K562 (cell line): ENCODE results near the gene CTDSP1. TPM values are rescaled to one million over a fixed set of nuclear protein-coding genes. Genes with fewer than 3 reads are reported as not detected.

Experiments used
- CBX3 ChIP-seq, 2 experiments: IDR thresholded peaks; 1 replicate in 1 of 2; 2 replicates in 1 of 2; pipeline ENCODE4 v1.6.1; 2012; ENCODE audit warnings: inconsistent platforms in 2 of 2, low read length in 2 of 2, borderline replicate concordance in 1 of 2, control low read depth in 1 of 2
- CHAMP1 ChIP-seq: fragments of 450-650 bp; IDR thresholded peaks from 2 replicates; pipeline ENCODE4 v1.6.1; 2016; ENCODE audit warnings: mild to moderate bottlenecking
- COPS2 ChIP-seq: fragments of 450-650 bp; conservative IDR thresholded peaks from 2 replicates; pipeline ENCODE4 v1.6.1; 2016; ENCODE audit warnings: mild to moderate bottlenecking, moderate library complexity
- CREBBP ChIP-seq: IDR thresholded peaks from one replicate; pipeline ENCODE4 v1.6.1; 2012; ENCODE audit warnings: low read depth, mild to moderate bottlenecking, control low read depth, inconsistent platforms, low read length
- MAFG ChIP-seq: fragments of 450-650 bp; conservative IDR thresholded peaks from 2 replicates; pipeline ENCODE4 v1.6.1; 2016; ENCODE audit warnings: missing genetic modification characterization, missing compliant biosample characterization
- PCBP2 ChIP-seq: fragments of 200-400 bp; formaldehyde crosslinking; IDR thresholded peaks from 2 replicates; pipeline ENCODE4 v1.6.1; 2018; ENCODE audit warnings: low read length, low read depth, mild to moderate bottlenecking, moderate library complexity; ENCODE audit not compliant: poor library complexity, severe bottlenecking
- PHTF2 ChIP-seq: fragments of 250-450 bp; sonication (Bioruptor Pico); IDR thresholded peaks from 2 replicates; pipeline ENCODE4 v1.5.0; 2021; ENCODE audit warnings: mild to moderate bottlenecking
- POLR3G ChIP-seq: IDR thresholded peaks from 2 replicates; pipeline ENCODE4 v1.6.1; 2011; ENCODE audit not compliant: insufficient read length, insufficient replicate concordance; ENCODE audit errors: extremely low read depth
- RCOR1 ChIP-seq, 2 experiments: IDR thresholded peaks; 2 replicates each; pipeline ENCODE4 v1.6.1; 2012; ENCODE audit warnings: low read depth in 2 of 2, low read length in 2 of 2, borderline replicate concordance in 1 of 2, improper control_type of control experiment in 1 of 2
- SIN3B ChIP-seq: fragments of 450-650 bp; IDR thresholded peaks from 2 replicates; pipeline ENCODE4 v1.6.1; 2017; ENCODE audit warnings: low read depth, mild to moderate bottlenecking, moderate library complexity
- ZNF24 ChIP-seq: fragments of 450-650 bp; IDR thresholded peaks from 2 replicates; pipeline ENCODE4 v1.6.1; 2016
- ZNF3 ChIP-seq: fragments of 250-450 bp; sonication (Bioruptor Pico); IDR thresholded peaks from 2 replicates; pipeline ENCODE4 v1.5.0; 2021; ENCODE audit warnings: mild to moderate bottlenecking, moderate library complexity
- polyA plus RNA-seq, 8 experiments: library from polyadenylated mRNA; depleted of rRNA in 4 of 8; stranded (reverse) in 5 of 8; unstranded in 3 of 8; fragments of >200 nt; fragmentation: Nextera tagmentation in 2 of 8; fragmentation: Illumina TruSeq in 1 of 8; extraction: Ambion mirVana in 2 of 8; extraction: Trizol in 1 of 8; gene quantifications; 2 replicates each; pipeline versions ENCODE4 v1.2.1 to v1.2.3, GENCODE V29; 2011 to 2014; ENCODE audit warnings: inconsistent platforms in 1 of 8, missing spikeins in 1 of 8
- total RNA-seq, 7 experiments: library from RNA; depleted of rRNA in 6 of 7; stranded (reverse); fragments of >200 nt in 6 of 7; fragmentation: Illumina TruSeq in 2 of 7; extraction: Trizol in 2 of 7; gene quantifications; 2 replicates each; pipeline versions ENCODE4 v1.2.1 to v1.2.3, GENCODE V29; 2011 to 2021; ENCODE audit warnings: low replicate concordance in 1 of 7
- TF ChIP-seq, protein P1 (sequence below): IDR thresholded peaks from 3 replicates; pipeline ENCODE4 v1.6.1; 2011; ENCODE audit warnings: borderline replicate concordance, mild to moderate bottlenecking; ENCODE audit not compliant: insufficient read length, insufficient read depth
- TF ChIP-seq, protein P2 (sequence below): fragments of 450-650 bp; IDR thresholded peaks from 2 replicates; pipeline ENCODE4 v1.7.1; 2018; ENCODE audit warnings: mild to moderate bottlenecking, low read depth; ENCODE audit not compliant: partially characterized antibody
- TF ChIP-seq, protein P3 (sequence below): fragments of 150-350 bp; IDR thresholded peaks from 2 replicates; pipeline ENCODE4 v1.6.1; 2014; ENCODE audit warnings: low read depth, mild to moderate bottlenecking, low read length, borderline replicate concordance

CTDSP1 gene
- total and polyA plus RNA-seq, 9 of the 15 experiments (the other 6 are each of a cell fraction or from before 2014, with no cell fraction given), result 2.4 to 74.8 (median 45.8) TPM

GRCh38 chr2:218422403-218423086 is 22.9 kb downstream of the CTDSP1 start (continued):
- TF ChIP-seq CHAMP1, result no peak
- TF ChIP-seq POLR3G, result no peak
- TF ChIP-seq, protein P1, sequence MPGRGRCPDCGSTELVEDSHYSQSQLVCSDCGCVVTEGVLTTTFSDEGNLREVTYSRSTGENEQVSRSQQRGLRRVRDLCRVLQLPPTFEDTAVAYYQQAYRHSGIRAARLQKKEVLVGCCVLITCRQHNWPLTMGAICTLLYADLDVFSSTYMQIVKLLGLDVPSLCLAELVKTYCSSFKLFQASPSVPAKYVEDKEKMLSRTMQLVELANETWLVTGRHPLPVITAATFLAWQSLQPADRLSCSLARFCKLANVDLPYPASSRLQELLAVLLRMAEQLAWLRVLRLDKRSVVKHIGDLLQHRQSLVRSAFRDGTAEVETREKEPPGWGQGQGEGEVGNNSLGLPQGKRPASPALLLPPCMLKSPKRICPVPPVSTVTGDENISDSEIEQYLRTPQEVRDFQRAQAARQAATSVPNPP, result no peak
- no peak for TF ChIP-seq SIN3B
- TF ChIP-seq RCOR1 (IDR thresholded peaks at IDR 0.05; ENCODE audit: borderline replicate concordance in 1 of 2, low read depth in 2 of 2, low read length in 2 of 2), result peak in 1 of 2 experiments; percentile 77; a peak in 3 of 4 replicates
- TF ChIP-seq MAFG (tag), result peak; percentile 70
- TF ChIP-seq ZNF24, result peak; percentile 21; the same call in 1 of the 2 replicates
- TF ChIP-seq, protein P2, sequence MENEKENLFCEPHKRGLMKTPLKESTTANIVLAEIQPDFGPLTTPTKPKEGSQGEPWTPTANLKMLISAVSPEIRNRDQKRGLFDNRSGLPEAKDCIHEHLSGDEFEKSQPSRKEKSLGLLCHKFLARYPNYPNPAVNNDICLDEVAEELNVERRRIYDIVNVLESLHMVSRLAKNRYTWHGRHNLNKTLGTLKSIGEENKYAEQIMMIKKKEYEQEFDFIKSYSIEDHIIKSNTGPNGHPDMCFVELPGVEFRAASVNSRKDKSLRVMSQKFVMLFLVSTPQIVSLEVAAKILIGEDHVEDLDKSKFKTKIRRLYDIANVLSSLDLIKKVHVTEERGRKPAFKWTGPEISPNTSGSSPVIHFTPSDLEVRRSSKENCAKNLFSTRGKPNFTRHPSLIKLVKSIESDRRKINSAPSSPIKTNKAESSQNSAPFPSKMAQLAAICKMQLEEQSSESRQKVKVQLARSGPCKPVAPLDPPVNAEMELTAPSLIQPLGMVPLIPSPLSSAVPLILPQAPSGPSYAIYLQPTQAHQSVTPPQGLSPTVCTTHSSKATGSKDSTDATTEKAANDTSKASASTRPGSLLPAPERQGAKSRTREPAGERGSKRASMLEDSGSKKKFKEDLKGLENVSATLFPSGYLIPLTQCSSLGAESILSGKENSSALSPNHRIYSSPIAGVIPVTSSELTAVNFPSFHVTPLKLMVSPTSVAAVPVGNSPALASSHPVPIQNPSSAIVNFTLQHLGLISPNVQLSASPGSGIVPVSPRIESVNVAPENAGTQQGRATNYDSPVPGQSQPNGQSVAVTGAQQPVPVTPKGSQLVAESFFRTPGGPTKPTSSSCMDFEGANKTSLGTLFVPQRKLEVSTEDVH, result no peak
- TF ChIP-seq, protein P3, sequence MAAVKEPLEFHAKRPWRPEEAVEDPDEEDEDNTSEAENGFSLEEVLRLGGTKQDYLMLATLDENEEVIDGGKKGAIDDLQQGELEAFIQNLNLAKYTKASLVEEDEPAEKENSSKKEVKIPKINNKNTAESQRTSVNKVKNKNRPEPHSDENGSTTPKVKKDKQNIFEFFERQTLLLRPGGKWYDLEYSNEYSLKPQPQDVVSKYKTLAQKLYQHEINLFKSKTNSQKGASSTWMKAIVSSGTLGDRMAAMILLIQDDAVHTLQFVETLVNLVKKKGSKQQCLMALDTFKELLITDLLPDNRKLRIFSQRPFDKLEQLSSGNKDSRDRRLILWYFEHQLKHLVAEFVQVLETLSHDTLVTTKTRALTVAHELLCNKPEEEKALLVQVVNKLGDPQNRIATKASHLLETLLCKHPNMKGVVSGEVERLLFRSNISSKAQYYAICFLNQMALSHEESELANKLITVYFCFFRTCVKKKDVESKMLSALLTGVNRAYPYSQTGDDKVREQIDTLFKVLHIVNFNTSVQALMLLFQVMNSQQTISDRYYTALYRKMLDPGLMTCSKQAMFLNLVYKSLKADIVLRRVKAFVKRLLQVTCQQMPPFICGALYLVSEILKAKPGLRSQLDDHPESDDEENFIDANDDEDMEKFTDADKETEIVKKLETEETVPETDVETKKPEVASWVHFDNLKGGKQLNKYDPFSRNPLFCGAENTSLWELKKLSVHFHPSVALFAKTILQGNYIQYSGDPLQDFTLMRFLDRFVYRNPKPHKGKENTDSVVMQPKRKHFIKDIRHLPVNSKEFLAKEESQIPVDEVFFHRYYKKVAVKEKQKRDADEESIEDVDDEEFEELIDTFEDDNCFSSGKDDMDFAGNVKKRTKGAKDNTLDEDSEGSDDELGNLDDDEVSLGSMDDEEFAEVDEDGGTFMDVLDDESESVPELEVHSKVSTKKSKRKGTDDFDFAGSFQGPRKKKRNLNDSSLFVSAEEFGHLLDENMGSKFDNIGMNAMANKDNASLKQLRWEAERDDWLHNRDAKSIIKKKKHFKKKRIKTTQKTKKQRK, result no peak
- TF ChIP-seq CREBBP, result no peak
- TF ChIP-seq ZNF3, result no peak
- TF ChIP-seq PCBP2, result no peak
- 0 out of 3 replicates have a peak, but pooled peaks of 1 of the 2 experiments have one; percentile 33 for TF ChIP-seq CBX3 (IDR thresholded peaks at IDR 0.05; ENCODE audit: borderline replicate concordance in 1 of 2, low read length in 2 of 2)
- no peak for TF ChIP-seq COPS2
- no peak for TF ChIP-seq PHTF2 (CRISPR knock-in tag)
